HG03135 (cell line): ENCODE measurements around the gene TFAP2B.

Experiments used
- ATAC-seq: cut with Tn5 transposase; IDR thresholded peaks from one replicate; pipeline ENCODE4 v1.9.1; 2021; ENCODE audit warnings: mild to moderate bottlenecking, moderate library complexity; ENCODE audit not compliant: unreplicated experiment

The TFAP2B gene

GRCh38 chr6:50824552-50824951, 5.9 kb downstream of the TFAP2B start:
- ATAC-seq: no peak

- no peak for ATAC-seq
These were observed 6.8 kb downstream of the TFAP2B start for GRCh38 chr6:50825375-50826036.

- ATAC-seq: no peak
These were observed 7.5 kb downstream of the TFAP2B start for GRCh38 chr6:50826037-50826761.

GRCh38 chr6:50826803-50827202, 8.1 kb downstream of the TFAP2B start:
- ATAC-seq: no peak

GRCh38 chr6:50829049-50829448, 10.4 kb downstream of the TFAP2B start:
- ATAC-seq: no peak

- no peak for ATAC-seq
These were observed 11.3 kb downstream of the TFAP2B start for GRCh38 chr6:50829898-50830444.

- no peak for ATAC-seq
These were observed 12.5 kb downstream of the TFAP2B start for GRCh38 chr6:50831186-50831585.

GRCh38 chr6:50832912-50833311, 14.2 kb downstream of the TFAP2B start:
- ATAC-seq: no peak

GRCh38 chr6:50834929-50835410, 16.3 kb downstream of the TFAP2B start:
- ATAC-seq: no peak

- no peak for ATAC-seq
These were observed 17.6 kb downstream of the TFAP2B start for GRCh38 chr6:50836231-50836630.

GRCh38 chr6:50837589-50838445, 19.1 kb downstream of the TFAP2B start:
- ATAC-seq: no peak

GRCh38 chr6:50840112-50840810, 21.6 kb downstream of the TFAP2B start:
- no peak for ATAC-seq

GRCh38 chr6:50840811-50841192, 22.1 kb downstream of the TFAP2B start:
- ATAC-seq: no peak

GRCh38 chr6:50842446-50842845, 23.8 kb downstream of the TFAP2B start:
- no peak for ATAC-seq

- no peak for ATAC-seq
These were observed 24.3 kb downstream of the TFAP2B start for GRCh38 chr6:50842861-50843384.

- ATAC-seq: no peak
These were observed 25.2 kb downstream of the TFAP2B start for GRCh38 chr6:50843842-50844241.

GRCh38 chr6:50845499-50846143, 26.9 kb downstream of the TFAP2B start:
- no peak for ATAC-seq

- ATAC-seq: no peak
These were observed 27.6 kb downstream of the TFAP2B start for GRCh38 chr6:50846144-50846851.

- no peak for ATAC-seq
These were observed 28.1 kb downstream of the TFAP2B start for GRCh38 chr6:50846852-50847155.
